HG03045 (cell line): Measurements from ENCODE around the gene SCN1B.
"Not testable (repeated sequence)": the region's sequence is repeated elsewhere in the genome, so short reads cannot be mapped to it uniquely, and the experiment has no call there.

Experiments used
- ATAC-seq: cut with Tn5 transposase; IDR thresholded peaks from one replicate; pipeline ENCODE4 v1.9.1; 2021; ENCODE audit warnings: mild to moderate bottlenecking, moderate library complexity; ENCODE audit not compliant: unreplicated experiment

The SCN1B gene

DNA sequence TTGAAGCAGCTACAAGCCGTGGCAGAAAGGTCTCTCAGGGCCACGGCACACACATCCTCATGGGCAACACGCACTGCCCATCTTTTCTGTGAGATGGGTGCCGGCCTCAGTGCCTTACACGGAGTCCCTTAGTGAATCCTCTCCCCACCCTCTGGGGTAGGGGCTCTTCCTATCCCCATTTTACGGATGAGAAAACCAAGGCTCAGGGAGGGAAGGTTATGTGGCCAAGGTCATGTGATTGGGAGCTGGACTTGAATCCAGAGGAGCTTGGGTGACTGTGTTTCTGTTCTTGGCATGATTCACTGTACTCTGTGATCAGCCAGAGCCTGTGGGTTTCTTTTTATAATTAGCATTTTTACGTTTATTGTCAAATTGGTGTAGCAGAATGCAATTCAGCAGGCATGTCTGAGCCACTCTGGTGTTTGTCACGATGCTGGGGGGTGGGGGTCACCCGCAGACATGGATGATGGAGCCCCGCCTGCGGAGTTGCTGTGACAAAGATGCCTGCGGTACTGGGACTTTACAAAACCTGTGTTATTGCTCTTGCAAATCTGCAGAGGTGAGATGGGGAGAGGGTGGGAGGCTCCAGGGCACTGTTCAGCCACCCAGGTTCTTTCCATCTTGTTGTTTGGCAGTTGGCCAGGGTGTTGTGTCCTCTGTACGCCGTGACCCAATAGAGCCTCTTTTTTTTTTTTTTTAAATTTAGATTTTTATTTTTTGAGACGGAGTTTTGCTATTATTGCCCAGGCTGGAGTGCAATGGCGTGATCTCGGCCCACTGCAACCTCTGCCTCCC lies 4.5 kb downstream of the SCN1B start:
- ATAC-seq: no peak

DNA sequence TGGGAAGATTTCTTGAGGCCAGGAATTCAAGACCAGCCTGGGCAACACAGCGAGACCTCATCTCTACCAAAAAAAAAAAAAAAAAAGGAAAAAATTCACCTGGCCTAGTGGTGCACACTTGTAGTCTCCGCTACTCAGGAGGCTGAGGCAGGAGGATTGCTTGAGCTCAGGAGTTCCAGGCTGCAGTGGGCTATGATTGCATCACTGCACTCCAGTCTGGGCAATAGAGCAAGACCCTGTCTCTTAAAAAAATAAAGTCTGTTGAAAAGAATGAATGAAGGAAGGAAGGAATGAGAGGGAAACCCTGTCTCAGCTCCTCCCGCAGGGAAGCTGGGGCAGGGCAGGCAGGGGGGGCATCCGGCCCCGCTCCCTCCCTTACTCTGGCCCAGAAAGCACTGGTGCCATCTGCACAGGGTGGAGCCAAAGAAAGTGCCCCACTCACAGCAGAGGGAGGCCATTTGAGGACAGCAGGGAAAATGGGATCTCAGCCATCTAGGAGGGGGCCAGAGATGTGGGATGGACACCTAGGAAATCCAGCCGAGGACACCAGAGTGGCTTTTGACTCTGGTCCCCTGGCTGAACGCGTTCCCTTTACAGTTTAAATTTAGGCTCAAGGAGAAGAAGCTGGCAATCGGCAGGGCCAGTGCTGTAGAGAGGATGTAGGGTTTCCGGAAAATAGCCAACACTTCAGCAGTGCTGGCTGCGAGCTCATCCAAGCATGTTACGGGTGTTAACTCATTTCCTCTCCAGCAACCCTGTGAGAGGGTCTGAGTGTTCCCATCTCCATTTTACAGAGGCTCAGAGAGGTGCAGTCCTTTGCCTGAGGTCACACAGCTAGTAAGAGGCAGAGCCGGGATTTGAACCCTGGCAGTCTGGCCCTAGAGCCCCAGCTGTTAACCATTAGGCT lies 7.7 kb downstream of the SCN1B start:
- ATAC-seq: no peak

DNA sequence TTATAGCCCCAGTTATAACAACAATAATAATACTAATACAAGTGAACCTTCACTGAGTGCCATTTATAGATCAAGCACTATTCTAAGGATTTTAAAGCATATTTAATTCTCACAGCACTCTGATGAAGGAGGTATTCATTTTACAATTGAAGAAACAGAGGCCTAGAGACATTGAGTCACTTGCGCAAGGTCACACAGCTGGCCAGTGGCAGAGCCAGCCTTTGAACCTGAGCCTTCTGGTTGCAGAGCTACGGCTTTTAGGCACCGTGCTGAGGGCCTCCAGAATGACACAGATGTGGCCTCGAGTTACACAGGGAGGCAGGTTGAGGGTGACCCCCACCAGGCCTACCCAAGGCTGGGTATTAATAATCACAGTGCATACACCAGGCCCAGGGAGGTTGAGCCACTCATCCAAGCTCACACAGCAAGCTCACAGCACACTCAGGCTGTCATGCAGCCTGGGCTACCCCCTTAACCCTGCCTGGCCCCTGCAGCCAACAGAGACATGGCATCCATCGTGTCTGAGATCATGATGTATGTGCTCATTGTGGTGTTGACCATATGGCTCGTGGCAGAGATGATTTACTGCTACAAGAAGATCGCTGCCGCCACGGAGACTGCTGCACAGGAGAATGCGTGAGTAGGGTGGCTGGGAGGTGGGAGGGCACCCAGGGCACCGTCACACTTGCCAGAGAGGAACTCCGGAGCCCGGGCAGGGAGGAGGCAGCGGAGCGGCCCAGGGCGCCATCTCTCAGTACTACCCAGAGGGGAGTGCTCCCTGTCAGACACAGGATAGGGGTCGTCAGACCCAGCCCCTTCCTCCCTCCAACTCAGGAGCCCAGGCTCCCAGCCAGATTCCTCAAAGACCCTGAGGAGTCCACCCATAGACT lies 8.6 kb downstream of the SCN1B start:
- ATAC-seq: no peak

DNA sequence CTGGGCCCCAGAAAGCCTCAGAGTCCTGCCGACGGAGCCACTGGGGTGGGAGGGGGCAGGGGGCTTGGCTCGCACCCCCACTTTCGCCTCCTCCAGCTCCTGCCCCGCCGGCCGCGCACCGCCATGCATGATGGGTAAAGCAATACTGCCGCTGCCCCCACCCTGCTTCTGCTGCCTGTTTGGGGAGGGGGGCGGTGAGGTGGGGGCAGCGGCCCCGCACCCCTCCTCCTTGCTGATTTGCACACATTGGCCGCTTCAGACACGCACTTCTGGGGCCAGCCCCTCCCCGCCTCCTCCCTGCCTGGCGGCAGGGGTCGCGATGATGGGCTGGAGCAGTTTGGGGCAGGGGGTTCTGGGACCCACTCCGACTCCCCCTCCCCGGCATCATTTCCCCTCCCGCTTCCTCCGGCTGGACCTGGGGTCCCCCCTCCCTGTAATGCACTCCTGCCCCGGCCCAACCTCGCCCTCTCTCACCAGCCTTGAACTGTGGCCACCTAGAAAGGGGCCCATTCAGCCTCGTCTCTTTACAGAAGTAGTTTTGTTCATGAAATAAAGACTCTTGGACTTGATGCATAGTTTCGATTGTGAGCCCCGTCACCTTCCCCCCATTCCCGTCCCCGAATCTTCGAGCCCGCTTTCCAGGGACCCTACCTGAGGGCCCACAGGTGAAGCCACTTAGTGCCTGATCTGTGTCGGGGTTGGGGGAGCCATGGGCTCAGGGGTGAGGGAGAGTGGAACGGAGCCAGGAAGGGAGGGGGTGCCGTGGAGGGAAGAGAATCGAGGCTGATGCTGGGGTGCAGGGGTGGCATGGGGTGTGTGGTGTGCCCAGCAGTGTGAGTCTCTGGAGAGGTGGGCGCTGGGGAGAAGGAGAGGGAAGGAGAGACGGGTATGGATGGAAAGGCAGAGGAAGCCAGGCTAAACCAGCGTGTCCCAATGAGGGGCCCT lies 9.9 kb downstream of the SCN1B start:
- no peak for ATAC-seq

DNA sequence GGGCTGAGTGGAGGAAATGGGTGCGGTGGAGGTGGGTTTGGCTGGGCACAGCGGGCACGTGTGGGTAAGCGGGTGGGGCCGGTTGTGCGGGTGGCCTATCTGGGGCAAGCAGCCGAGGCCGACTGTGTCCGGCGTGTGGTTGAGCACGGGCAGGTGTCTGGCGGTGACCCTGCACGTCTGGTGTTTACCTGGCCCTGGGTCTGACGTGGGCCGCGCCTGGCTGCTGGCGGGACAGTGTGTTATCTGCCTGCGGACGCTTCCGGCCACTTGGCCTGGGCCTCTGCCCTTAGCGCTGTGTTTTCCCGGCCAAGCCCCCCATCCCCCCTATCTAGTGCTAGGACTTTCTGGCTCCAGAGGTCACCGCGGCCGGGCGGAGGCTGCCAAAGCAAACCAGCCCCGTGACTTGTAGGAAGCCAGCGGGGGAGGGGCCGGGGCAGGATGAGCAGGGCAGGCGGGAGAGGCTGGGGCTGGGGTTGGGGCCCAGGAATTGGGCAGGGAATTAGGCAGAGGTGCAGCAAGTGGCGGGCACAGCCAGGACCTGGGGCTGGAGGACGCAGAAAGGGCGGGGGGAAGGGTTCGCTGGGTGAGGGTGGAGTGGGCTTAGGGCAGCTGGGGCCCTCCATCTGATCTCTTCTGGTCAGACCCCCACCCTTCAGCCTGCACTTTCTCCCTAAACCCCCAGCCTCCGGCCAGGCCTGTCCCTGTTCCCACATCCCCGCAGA lies 10.7 kb downstream of the SCN1B start:
- ATAC-seq: no peak

DNA sequence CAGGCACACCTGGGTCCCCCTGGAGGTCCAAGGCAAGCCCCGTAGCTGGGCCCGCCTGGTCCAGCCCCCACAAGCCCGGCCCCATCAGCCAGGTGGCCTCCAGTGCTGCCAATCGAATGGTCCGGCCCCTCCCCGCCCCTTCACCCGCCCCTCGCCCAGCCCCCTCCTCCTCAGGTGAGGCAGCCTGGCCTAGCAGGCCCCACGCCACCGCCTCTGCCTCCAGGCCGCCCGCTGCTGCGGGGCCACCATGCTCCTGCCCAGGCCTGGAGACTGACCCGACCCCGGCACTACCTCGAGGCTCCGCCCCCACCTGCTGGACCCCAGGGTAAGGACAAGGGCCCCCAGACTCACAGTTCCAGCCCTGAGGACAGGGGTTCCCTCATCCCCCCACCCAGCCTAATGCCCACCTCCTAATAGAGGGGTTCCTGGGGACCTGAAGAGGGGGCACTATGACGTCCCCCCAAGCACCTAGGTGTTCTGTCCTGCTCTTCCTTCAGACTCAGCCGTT lies 11.3 kb downstream of the SCN1B start, which contains the start of gene HPN:
TSS of gene HPN (plus strand) at position 174 of the 508 bp plus-strand sequence. CDS start 786 bp downstream, outside the sequence.
- ATAC-seq: no peak

DNA sequence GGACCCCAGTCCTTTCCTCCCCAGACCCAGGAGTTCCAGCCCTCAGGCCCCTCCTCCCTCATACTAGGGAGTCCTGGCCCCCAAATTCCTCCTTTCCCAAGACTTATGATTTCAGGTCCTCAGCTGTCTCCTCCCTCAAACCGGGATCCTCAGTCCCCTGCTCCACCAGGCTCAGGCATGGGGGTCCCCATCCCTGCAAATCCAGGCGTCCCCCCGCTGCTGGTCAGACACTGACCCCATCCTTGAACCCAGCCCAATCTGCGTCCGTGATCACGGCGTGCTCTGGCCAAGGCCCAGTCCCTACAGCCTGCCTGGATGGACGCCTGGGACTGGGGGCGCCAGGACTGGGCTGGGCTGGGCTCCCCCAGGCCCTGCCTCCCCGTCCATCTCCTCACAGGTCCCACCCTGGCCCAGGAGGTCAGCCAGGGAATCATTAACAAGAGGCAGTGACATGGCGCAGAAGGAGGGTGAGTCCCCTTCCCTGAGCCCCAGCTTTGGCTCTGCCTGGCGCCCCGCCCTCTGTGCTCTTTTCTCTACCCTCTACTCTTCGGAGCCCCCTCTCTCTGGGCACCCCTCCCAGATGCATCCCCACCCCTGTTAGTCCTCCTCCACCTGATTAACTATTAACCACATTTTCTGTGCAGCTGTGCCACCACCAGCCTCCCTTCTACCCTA lies 11.9 kb downstream of the SCN1B start:
- no peak for ATAC-seq

DNA sequence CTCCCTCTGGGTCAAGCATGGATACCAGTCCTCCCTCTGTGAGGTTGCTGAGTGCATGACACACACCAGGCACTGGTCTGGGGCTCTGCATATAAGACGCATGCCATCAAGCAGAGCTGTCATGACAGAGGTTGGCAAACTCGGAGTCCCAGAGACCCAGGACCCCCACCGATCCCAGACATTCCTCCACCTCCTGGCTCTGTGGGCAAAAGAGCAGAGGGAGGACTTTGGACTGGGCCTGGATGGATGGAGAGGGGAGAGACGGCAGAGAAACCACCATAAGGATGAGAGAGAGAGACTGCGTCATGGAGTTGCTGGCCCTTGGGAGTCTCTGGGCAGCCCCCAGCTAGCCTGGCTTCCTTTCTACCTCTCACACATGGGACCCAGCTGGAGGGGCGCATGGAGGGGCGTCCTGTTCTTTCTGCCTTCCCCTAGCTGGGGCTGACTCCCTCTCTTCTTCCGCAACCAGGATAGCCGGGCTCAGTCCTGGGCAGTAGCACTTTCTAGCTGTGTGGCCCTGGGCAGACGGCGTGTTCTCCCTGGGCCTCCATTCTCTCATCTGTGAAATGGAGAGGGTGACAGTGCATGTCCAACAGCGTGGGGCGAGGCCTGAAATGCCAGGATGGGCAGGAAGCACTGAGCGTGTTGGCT lies 12.8 kb downstream of the SCN1B start:
- no peak for ATAC-seq

DNA sequence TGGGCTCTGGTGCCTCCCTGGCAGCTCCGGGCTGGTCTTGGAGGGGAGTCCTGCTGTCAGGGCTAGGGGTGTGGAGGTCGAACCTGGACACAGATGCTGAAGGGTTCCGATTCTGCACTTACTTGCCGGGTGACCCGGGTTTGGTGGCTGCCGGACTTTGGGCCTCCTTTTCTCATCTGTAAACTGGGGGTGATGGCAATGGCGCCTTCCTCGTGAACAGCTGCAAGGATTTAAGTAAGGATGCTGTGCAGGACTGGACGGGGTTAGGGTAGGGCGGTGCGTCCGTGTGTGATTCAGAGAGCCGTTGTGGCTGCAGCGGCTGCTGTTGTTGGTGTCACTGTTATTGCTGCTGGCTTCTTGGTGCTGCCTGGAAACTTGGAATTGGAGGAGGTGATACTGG lies 13.6 kb downstream of the SCN1B start:
- ATAC-seq: no peak

DNA sequence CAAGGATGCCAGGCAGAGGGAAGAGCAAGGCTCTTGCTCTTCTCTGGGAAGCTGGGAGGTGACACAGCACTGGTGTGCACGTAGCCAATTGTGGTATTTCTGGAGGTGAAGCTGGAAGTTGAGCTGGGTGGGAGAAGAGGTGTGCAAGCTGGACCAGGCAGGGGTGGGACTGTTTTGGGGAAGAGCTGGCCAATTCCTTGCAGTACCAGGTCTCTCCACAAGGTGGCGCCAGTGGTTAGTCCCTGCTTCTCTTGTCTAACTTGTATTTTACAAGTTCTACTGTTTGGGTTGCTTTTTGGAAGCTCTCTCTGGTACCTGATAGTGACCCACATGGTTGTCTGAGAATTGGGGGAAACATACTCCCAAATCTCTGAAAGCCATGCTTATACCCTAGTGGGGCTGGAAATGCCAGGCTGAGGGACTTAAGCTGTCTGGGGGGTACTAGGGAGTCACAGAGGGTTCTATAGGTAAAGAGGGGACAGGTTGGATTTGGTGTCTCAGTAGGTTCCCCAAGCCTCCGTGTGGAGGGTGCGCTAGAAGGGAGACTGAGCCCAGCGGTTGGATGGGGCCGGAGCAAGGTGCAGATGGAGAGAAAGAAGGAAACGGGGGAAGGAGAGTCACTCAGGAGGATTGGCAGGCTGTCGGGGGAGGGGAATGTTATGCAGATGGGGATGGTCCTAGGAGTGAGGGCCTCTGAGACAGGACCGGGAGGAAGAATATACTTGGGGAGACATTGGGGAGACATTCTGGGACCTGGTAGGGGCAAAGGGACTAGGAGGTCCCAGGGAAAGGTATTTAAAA lies 14.2 kb downstream of the SCN1B start:
- no peak for ATAC-seq

DNA sequence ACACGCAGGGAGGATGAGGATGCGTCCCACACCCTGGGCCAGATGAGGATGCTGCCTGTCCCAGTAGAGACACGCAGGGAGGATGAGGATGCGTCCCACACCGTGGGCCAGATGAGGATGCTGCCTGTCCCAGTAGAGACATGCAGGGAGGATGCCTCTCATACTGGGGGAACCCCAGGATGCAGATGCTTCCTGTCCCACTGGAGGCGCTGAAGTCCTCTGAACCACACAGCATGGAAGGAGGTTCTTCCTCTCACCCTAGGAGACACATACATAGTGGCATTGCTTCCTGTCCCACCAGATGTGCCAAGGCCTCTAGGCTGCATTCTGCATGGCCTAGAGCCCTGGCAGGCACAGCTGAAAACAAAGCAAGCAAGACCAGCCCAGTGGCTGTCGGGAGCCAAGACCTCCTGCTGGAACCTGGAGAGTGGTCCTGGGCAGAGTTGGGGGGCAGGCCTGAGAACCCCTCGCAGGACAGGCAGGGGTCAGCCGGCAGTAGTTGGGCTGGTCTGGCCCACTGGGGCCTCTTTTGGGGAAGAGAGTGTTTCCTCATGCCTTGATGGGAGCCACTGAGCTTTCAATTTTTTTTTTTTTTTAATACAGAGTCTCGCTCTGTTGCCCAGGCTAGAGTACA lies 15.5 kb downstream of the SCN1B start:
- no peak for ATAC-seq

DNA sequence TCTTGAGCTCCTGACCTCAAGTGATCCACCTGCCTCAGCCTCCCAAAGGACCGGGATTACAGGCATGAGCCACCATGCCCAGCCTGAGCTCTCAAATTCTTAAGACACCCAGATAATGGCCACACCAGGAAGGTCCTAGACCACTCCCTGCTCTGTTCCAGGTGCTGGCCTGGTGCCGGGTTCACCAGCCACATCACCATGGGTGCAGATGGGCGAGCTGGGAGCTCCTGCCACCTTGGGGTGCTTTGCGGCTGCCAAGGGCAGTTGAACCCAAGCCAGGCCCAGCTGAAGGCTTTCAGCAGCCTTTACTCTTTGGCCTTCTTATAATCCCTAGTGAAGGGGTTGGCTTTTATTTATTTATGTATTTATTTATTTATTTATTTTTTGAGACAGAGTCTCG lies 16.2 kb downstream of the SCN1B start:
- no peak for ATAC-seq

DNA sequence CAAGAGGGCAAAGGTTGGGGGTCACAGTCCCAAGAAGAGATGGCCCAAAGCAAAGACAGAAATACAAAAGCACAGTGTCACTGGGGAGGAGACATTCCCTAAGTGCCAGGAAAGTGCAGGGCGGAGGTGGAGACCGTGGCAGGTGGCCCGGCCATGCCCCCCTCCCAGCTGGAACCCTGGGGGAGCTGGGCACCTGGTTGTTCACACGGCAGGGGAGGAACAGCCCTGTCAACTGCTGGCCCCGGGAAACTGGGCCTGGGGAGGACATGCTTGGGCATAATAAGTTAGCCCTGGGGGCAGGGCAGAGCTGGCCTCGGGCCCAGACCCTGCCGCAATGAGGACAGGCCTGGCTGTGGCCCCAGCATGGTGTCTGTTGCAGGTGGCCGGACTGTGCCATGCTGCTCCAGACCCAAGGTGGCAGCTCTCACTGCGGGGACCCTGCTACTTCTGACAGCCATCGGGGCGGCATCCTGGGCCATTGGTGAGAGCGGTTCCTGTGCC lies 18.7 kb downstream of the SCN1B start:
- no peak for ATAC-seq

DNA sequence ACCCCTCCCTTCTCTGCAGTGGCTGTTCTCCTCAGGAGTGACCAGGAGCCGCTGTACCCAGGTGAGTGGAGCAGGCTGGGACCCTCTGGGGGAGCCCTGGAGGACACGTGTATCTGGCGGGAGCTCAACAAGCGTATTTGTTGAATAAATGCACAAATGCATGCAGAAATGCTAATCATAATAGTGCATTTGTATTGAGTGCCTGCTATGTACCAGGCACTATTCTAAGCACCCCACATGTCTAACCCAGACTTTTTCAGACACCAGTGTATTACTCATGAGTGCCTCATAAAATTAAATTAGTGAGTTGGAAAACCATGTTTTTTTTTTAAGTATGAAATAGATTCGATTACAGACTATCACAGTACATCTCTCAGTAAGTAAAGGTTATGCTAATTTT lies 19.2 kb downstream of the SCN1B start:
- no peak for ATAC-seq

DNA sequence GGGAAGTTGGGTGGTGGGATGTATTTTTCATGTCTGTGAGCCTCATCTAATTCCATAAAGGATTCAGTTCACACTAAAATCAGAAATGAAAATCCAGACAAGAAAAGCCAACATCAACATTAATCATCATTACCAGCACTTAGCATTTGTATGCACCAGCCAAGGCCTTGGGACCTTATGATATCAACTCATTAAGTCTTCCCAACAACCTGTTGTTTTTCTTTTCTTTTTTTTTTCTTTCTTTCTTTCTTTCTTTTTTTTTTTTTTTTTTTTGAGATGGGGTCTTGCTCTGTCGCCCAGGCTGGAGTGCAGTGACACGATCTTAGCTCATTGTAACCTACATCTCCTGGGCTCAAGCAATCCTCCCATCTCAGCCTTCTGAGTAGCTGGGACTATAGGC lies 20.4 kb downstream of the SCN1B start:
- ATAC-seq: not testable (repeated sequence)

DNA sequence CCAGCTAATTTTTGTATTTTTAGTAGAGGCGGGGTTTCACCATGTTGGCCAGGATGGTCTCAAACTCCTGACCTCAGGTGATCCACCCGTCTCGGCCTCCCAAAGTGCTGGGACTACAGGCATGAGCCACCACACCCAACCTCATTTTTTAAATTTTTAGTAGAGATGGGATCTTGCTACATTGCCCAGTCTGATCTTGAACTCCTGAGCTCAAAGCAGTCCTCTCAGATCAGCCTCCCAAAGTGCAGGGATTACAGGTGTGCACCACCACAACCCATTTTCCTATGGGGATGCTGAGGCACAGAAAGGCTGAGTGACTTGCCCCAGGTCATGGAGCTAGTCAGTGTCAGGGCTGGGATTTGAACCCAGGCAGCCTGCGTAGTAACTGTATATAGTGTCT lies 21.0 kb downstream of the SCN1B start:
- ATAC-seq: not testable (repeated sequence)
